Head of caudate nucleus (tissue), 42 donors: Measurements from ENCODE around the gene ADAMTS2.

Experiments used
- DNase-seq, 42 donors: peaks; one replicate each; pipeline versions ENCODE4 v3.0.0 to v3.0.0-alpha.2; 2020 to 2021; ENCODE audit warnings: mixed read lengths in 7 of 42
- intact Hi-C: fragments of 100-400 bp; cut with DNase I; formaldehyde crosslinking; loops from one replicate; pipeline ENCODE4 v1.15.0; 2022

ADAMTS2 gene

GRCh38 chr5:179140293-179140692 is 205.0 kb downstream of the ADAMTS2 start:
- intact Hi-C loops, result no loop called here
- no peak for DNase-seq

- intact Hi-C loops, result no loop called here
- DNase-seq, result no peak
Observed at GRCh38 chr5:179139936-179140235, 205.4 kb downstream of the ADAMTS2 start.

GRCh38 chr5:179139111-179139935 is 205.9 kb downstream of the ADAMTS2 start:
- DNase-seq, result no peak
- intact Hi-C loops, result no loop called here

DNA sequence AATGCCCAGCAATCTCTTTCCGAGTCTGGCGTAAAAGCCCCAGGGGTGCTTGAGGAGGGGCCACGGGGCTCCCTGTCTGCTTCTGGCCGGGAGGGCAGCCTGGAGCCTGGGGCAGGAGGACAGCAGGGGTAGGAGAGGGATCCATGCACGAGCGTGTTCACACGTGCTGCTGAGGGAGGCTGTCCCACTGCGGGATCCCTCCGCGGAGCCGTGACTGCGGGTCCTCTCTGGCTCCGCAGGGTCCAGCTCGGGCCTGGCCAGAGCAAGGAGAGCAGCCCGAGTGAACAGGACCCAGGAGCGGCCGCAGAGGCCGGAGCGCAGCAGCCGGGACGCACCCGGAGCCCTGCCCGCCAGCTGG is 206.7 kb downstream of the ADAMTS2 start:
- intact Hi-C loops, result no loop called here

GRCh38 chr5:179137643-179138567 is 207.4 kb downstream of the ADAMTS2 start:
- intact Hi-C loops, result no loop called here
- peak in 30 of 42 donors; percentile 10 to 77 (median 34) for DNase-seq

More for the DNA sequence above, 206.7 kb downstream of the ADAMTS2 start:
- peak in 1 of 42 donors; percentile 2 for DNase-seq

- intact Hi-C loops, result no loop called here
- DNase-seq, result peak in 1 of 42 donors; percentile 1
Observed at GRCh38 chr5:179137016-179137642, 208.1 kb downstream of the ADAMTS2 start.

- DNase-seq, result peak in 1 of 42 donors; percentile 0
- intact Hi-C loops, result no loop called here
Observed at GRCh38 chr5:179135441-179136215, 209.6 kb downstream of the ADAMTS2 start.

DNA sequence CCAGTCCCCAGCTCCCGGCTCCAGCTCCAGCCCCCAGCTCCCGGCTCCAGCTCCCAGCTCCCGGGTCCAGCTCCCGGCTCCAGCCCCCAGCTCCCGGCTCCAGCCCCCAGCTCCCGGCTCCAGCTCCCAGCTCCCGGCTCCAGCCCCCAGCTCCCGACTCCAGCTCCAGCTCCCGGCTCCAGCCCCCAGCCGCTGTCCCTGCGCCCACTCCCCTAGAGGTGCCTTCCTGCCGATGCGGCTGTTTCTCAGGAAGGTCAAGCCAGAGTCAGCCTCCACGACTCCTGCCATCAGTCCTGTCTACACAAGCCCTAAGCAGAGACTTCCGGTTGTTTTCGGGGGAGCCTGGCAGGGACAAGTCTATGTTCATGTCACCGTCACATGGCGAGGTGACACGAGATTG is 210.3 kb downstream of the ADAMTS2 start:
- intact Hi-C loops, result no loop called here
- peak in 1 of 42 donors; percentile 0 for DNase-seq

DNA sequence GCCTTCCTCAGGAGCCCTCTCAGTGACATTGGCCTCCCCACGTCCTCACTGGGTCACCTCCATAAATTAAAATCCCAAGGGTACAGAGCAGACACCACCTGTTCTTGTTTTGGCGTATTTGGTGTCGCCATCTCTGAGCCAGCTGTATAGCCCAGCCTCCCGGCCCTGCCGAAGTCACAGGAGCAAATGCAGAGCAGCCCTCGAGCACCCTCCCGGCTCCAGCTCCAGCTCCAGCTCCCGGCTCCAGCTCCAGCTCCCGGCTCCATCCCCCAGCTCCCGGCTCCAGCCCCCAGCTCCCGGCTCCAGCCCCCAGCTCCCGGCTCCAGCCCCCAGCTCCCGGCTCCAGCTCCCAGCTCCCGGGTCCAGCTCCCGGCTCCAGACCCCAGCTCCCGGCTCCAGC is 210.8 kb downstream of the ADAMTS2 start:
- DNase-seq, result no peak
- intact Hi-C loops, result no loop called here

DNA sequence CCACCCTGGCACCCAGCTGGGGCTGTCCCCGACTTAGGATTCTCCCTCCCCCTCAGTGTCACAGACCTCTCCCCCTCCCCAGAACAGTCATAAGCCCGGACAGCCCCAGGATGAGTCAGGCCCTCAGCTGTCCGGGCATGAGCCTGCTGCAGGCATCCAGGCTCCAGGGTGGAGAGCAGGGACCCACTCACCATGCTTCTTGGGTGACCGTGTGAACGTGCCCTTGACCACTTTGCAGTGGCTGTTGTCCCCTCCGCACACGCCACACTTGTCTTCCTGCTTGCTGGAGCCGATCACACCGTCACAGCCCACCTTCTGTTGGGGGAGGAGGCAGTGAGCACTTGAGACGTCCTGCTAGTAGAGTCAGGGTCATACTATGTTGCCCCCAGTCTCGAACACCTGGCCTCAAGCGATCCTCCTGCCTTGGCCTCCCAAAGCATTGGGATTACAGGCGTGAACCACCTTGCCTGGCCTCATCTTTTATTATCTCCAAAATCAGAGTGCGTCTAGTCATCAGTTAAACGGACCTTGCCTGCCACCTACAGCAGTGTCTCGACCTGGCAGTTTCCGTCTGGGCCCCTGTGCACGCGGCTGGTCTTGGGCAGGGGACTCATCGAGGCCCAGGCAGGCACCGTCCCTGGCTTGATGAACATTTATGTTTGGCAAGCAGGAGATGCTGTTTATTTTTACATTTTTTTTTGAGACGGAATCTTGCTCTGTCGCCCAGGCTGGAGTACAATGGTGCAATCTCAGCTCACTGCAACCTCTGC is 212.5 kb downstream of the ADAMTS2 start:
- intact Hi-C loops, result no loop called here
- DNase-seq, result peak in 1 of 42 donors; percentile 1

DNA sequence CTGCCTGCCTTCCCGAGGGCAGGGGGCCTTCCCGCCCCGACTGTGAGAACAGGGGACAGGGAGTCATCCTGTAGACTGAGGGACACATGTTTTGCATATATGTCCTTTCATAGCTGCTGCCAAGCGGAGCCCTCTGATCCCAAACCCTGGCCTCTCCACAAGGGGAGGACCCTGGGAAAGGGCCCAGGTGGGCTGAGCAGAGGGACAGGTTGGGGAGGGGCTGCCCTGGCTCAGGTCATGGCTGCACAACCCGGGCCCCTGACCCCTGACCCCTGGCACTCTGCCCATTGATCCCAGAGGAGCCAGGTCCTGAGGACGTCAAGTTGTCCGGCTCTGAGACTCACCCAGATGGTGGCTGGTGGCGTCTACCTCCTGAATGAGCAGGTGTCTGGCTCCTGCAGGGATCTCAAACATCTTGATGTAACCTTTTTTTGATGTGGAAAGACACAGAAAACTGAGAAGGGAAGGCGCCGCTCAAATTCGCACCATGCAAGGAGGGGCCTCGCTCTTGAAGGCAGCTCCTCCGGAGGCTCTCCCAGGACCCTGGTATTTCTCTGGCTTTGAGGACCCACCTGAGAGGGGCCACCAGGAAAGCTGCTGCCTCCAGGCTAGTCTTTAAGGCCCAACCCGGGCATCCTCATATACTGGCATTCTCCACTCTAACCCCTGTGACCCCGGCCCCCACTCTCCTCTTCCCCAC is 213.2 kb downstream of the ADAMTS2 start:
- peak in 1 of 42 donors; percentile 4 for DNase-seq
- intact Hi-C loops, result no loop called here

GRCh38 chr5:179131321-179131835 is 213.9 kb downstream of the ADAMTS2 start:
- intact Hi-C loops, result no loop called here
- DNase-seq, result no peak

DNA sequence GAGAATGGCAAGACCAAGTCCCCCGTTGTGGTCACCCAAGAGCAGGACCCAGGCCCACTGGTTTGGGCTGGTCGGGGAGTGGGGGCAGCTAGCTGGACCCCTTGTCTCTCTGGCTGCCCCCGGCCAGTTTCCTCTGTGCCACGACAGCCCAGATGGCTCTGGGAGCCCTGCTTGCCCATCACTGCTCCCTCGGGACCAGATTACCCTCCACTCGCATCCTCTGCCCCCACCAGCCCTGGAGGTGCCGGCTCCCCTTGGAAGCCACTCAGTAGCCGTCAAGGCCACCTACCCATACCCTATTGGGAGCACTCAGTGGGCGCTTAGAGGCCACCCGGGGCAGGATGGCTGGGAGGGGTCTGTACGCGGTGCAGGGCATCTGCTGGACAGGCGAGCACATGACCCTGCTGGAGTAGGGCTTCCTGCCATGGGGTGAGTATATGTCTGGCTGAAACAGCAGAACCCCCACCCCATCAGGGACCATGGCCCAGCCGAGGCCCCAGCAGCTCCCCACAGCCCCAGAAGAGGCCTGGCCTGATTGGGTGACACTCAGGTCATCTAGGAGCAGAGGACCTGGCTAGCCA is 215.1 kb downstream of the ADAMTS2 start:
- intact Hi-C loops, result no loop called here
- peak in 1 of 42 donors; percentile 10 for DNase-seq

GRCh38 chr5:179129607-179130071 is 215.6 kb downstream of the ADAMTS2 start:
- peak in 2 of 42 donors; percentile 11 to 12 for DNase-seq
- intact Hi-C loops, result no loop called here

- intact Hi-C loops, result no loop called here
- peak in 2 of 42 donors; percentile 8 to 22 for DNase-seq
Observed at GRCh38 chr5:179128976-179129375, 216.3 kb downstream of the ADAMTS2 start.

DNA sequence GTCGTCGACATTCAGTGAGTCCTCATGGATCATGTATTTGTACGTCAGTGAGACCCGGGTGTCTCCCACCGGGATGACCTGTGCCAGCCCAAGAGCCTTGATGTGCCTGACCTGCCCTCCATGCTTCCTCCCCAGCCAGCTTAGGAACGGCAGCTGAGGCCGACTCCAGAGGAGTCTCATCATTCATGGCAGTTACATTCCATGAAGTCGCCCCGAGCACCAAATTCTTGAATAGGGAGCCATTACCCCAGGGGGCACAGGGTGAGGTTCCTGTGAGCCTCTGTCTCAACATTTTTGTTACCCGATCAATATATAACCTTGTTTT is 217.3 kb downstream of the ADAMTS2 start:
- intact Hi-C loops, result no loop called here
- no peak for DNase-seq
